Measurements from ENCODE around the gene ZFP36.

ZFP36 gene

DNA sequence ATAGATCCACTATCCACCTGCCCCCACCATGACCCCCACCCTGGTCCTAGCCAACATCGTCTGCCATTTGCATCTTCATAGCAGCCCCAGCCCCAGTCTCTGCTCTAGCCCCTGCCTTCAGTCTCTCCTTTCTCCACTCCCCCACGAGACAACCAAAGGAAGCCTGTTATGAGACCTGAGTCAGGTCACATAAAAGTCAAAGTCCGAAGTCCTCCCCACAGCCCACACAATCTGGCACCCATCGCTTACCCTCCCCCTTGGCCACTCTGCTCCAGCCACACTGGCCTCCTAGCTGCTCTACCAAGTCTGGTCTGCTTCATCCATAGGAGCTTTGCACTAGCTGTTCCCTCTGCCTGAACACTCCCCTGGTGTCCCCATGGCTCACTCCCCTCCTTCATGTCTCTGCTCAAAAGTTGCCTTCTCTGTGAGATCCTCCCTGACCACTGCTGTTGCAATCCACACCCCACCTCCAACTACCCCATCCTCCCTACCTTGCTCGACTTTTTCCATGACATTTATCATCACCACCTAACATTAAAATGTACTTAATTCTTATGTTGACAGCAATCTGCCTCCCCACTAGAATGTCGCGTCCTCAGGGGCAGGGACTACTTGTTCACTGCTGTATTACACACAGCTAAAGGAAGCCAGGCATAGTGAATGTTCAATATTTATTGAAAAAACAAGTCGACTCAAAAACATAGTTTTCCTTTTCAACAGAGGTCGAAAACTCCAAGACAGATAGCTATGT lies 4.6 kb downstream of the ZFP36 start:
- TF ChIP-seq, protein P1, sequence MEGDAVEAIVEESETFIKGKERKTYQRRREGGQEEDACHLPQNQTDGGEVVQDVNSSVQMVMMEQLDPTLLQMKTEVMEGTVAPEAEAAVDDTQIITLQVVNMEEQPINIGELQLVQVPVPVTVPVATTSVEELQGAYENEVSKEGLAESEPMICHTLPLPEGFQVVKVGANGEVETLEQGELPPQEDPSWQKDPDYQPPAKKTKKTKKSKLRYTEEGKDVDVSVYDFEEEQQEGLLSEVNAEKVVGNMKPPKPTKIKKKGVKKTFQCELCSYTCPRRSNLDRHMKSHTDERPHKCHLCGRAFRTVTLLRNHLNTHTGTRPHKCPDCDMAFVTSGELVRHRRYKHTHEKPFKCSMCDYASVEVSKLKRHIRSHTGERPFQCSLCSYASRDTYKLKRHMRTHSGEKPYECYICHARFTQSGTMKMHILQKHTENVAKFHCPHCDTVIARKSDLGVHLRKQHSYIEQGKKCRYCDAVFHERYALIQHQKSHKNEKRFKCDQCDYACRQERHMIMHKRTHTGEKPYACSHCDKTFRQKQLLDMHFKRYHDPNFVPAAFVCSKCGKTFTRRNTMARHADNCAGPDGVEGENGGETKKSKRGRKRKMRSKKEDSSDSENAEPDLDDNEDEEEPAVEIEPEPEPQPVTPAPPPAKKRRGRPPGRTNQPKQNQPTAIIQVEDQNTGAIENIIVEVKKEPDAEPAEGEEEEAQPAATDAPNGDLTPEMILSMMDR (IDR thresholded peaks at IDR 0.05; ENCODE audit: low read depth, low read length, missing control alignments): no peak
- H3K4me3 ChIP-seq (replicated peaks; ENCODE audit: low read depth, low read length): no peak overlapping the region
- no peak for DNase-seq (ENCODE audit: extremely low read depth, low read depth)

DNA sequence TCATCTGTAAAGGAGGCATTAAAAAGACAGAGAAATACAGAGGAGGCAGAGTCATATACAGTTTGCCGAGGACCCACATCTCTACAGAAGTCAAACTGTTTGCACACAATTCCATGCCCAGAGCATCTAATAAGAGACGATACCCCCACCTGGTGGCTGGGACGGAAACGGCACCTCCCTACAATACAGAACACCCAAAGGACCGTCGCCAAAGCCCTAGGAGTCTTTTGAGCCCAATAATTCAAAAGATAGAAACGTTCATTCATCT lies 5.1 kb downstream of the ZFP36 start:
- peak; percentile 91 for DNase-seq (ENCODE audit: extremely low read depth, low read depth)
- TF ChIP-seq, protein P1 (IDR thresholded peaks at IDR 0.05; ENCODE audit: low read depth, low read length, missing control alignments): peak; percentile 90
- peak overlapping the region; percentile 87; the same call in 1 of the 2 replicates for H3K4me3 ChIP-seq (replicated peaks; ENCODE audit: low read depth, low read length)

DNA sequence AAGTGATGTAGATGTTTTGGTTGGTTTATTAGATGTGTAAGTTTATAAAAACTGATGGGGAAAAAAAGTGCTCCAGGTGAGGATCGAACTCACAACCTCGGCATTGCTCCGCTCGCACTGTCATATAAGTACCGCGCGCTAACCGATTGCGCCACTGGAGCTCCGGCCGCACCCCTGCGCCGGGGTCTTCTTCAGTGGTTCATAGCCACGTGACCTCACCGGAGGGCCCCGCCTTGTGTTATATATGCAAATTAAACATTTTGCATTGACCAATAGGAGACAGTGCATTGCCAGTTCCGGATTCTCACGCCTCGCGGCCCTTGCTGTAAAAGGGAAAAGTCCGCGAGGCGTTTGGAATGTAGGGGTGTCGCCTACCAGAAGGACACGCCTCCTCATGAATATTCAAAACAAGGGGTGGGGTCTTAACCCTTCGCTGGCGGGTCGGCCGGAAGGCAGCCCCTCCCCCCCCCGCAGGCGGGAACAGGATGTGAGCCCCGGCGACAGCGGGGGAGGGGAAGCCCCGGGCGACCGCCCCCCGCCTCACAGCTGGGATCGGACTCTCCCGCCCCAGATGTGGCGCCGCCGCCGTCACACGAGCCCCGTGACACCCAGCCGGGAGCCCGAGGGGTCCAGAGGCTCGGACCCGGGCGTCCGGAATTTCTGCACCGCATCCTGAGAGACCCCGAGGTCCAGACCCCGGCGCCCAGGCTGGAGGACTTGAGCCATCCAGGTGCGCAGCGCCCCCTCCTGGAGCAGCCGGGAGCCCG lies 5.6 kb downstream of the ZFP36 start, which contains the start of gene PLEKHG2:
Gene PLEKHG2, plus strand, starts transcription at position 570 of the 767 bp plus-strand sequence. CDS start 1,418 bp downstream, outside the sequence.
- TF ChIP-seq, protein P1 (IDR thresholded peaks at IDR 0.05; ENCODE audit: low read depth, low read length, missing control alignments): peak; percentile 79
- DNase-seq (ENCODE audit: extremely low read depth, low read depth): peak; percentile 98

DNA sequence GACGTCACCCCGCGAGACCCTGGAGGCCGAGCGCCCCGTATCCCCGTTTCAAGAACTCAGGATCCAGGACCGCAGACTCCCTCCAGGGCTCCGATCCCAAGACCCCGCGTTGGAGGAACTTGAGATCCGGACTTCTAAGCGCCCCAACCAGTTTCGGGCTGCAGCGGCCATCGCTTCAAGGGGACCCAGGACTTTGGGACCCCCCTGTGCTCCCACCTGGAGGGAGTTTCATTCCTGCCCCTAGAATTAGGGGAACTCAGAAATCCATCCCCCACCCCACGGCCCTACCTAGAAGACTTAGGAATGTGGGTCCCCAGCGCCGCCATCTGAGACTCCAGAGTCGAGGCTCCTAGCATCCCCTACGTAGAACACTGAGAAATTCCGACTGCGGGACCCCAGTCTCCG lies 6.2 kb downstream of the ZFP36 start:
- DNase-seq (ENCODE audit: extremely low read depth, low read depth): no peak
- H3K4me3 ChIP-seq (replicated peaks; ENCODE audit: low read depth, low read length): peak overlapping the region; percentile 87
- TF ChIP-seq, protein P1 (IDR thresholded peaks at IDR 0.05; ENCODE audit: low read depth, low read length, missing control alignments): no peak

More for the DNA sequence above, 5.6 kb downstream of the ZFP36 start, which contains the start of gene PLEKHG2:
- peak within 1 kb of the TSS; percentile 87 for H3K4me3 ChIP-seq (replicated peaks; ENCODE audit: low read depth, low read length)

DNA sequence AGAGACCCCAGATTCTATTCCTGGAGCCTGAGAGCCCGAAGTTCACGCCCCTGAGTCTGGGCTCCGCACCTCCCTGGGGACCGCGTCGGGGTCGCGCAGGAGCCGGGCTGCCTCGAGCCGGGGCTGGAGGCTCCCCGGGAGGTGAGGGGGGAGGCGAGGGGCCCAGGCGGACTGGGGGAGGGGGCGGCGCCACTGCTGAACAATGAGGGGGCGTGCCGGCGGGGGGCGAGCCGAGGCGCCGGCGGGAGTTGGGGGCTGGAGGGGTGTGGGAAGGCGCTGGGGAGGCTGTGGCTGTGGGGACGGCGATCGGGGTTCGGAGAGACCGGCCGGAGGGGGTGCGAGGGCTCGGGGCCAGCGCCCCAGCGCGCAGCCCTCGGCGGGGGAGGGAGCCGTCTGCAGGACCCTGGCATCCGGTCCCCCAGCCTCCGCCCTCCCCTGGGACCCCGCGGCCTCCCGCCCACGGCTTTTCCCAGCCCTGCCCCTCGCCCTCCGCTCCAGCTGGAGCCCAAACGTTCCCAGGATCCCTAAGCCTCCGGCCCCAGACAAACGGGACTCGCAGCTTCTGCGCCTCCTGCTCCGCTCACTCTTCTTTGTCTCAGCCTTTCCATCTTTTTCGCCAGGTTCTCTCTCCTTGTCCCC lies 6.7 kb downstream of the ZFP36 start:
- peak overlapping the region; percentile 87 for H3K4me3 ChIP-seq (replicated peaks; ENCODE audit: low read depth, low read length)
- DNase-seq (ENCODE audit: extremely low read depth, low read depth): no peak
- TF ChIP-seq, protein P1 (IDR thresholded peaks at IDR 0.05; ENCODE audit: low read depth, low read length, missing control alignments): no peak

DNA sequence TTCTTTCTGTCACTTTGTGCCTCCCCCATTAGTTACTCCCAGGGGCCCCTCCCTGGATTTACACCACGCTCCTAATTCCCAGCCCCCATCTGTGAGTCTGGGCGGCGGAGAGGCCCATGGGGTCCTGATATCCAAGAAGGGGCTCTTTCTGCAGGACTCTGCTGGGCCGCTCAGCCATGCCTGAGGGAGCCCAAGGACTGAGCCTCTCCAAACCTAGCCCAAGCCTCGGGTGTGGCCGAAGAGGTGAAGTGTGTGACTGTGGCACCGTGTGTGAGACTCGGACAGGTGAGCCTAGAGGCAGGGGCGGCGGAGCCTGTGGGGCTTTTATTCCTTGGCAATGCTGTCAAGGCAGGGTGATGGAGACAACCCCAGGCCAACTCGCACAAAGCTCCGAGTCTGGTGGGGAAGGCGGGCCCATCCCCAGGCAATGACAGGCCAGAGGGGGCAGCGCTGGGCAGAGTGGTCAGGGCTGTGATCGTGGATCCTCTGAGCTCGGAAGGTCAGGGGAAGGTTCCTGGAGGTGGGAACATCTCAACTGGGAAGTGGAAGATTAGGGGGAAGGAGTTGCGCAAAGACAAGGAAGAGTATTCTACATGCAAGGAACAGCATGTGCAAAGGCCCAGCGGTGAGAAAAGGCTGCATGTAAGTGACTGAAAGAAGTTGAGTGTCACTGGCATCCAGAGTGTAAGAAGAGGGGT lies 7.4 kb downstream of the ZFP36 start:
- TF ChIP-seq, protein P1 (IDR thresholded peaks at IDR 0.05; ENCODE audit: low read depth, low read length, missing control alignments): peak; percentile 15
- DNase-seq (ENCODE audit: extremely low read depth, low read depth): no peak
- peak overlapping the region; percentile 87 for H3K4me3 ChIP-seq (replicated peaks; ENCODE audit: low read depth, low read length)

Measured in HFF-Myc (cell line).